Activated CD4-positive, alpha-beta T cell treated with anti-CD3 and anti-CD28 coated beads, Interleukin-2, amount 50 U/mL, for 48 hours (primary cell): Measurements from ENCODE around the gene TXNDC9.
"Not testable (repeated sequence)": the region's sequence is repeated elsewhere in the genome, so short reads cannot be mapped to it uniquely, and the experiment has no call there.

ENCODE experiments used
- DNase-seq, 2 experiments: peaks; one replicate each; pipeline ENCODE4 v3.0.0-alpha.2; 2020

The TXNDC9 gene

GRCh38 chr2:99317873-99318200 lies 18.3 kb downstream of the TXNDC9 start:
- not testable (repeated sequence) for DNase-seq

GRCh38 chr2:99317161-99317872 lies 18.8 kb downstream of the TXNDC9 start:
- no peak for DNase-seq

- DNase-seq = not testable (repeated sequence)
Measured at GRCh38 chr2:99301097-99301496, 35.0 kb downstream of the TXNDC9 start, which contains the start of gene LYG1. TSS of gene LYG1 (minus strand) at chr2:99301197. CDS start at chr2:99295670, 5,527 bp downstream.

GRCh38 chr2:99299580-99299979 lies 36.6 kb downstream of the TXNDC9 start:
- no peak for DNase-seq

DNA sequence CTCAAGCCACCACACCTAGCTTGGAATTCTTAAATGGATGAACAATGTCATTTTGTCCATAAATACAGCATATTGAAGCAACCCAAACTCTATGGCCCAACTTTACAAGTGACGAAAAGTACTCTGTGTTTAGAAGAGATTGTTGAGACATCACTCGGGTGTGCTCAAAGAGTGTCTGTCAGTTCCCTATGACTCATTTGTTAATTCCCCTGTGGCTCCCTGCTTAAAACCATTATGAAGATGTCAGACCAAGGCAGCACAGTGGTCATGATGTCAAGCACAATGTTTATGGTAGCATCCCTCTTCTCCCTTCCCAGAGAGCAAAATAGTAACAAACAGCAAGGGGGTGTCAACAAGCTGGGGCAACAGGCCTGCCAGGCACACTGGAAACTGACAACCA lies 38.1 kb downstream of the TXNDC9 start:
- DNase-seq = no peak

- DNase-seq = no peak
Measured at GRCh38 chr2:99285526-99285925, 50.6 kb downstream of the TXNDC9 start.

DNA sequence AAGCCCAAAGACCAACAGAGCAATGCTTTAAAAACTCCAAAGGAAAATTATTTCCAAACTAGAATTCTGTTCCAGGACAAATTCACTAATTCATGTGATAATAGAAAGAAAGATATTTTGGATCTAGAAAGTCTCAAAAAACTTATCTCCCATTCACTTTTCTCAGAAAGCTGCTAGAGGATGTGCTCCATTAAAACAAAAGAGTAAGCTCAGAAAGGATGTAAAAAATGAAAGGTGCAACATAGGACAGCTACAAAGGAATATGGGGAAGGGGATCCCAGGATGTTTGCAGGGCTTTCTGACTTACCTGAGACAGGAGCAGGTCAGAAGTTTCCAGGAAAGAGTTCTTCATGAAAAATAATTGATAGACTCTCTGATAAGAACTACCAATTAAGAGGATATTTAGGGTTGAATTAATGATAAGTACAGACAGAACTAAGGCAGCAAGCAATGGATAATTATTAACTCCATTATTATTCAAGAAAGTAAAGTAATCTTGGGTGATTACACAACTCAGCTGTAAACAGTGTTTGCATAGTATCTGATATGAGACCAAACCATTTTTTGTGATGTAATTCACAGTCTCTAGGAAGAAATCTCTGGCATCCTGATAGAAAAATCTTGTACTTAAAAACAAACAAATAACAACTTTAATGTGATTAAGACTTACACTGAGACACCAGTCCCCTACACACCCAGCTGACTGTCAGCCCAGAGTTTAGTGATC lies 56.0 kb downstream of the TXNDC9 start:
- no peak for DNase-seq

DNA sequence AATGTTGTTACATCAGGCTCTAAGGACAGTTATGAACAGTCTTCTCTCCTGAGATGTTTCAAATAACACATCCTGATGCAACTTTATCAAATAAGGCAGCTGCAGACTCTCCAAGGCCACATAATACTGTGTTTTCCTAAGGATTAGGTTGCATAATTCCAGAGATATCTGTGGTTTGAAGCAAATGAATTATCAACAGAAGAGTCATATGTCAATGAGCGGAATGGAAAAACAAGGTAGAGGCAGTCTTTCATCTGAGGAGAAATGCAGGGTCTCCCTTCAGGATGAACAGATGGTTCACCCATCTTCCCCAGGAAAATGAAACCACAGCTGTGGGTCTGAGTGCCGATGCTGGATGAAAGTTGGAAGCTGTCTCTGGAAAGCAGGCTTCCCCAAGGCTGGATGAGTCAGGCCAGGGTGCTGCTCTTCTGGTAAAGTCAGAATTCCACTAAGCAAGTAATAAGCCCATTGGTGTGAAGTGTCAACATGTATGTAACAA lies 57.3 kb downstream of the TXNDC9 start:
- no peak for DNase-seq

- DNase-seq = not testable (repeated sequence)
Measured at GRCh38 chr2:99278195-99278765, 57.9 kb downstream of the TXNDC9 start.

DNA sequence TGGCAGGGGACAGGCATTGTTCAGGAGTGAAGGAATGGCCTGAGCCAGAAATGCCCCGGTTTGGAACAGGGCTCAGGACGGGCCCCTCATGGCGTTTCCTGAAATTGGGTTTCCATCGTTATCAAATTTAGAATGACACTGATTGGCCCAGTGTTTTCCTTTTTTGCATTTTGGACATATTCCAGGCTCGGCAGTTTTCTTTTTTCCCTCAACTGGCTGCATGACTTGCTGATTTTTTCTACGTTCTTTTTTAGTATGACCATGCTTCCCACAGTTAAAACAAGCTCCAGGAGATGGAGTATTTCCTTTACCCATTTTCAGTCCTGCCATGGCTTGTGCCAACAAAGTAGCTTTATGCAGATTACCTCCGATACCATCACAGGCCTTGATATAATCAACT lies 60.3 kb downstream of the TXNDC9 start:
- DNase-seq = no peak
